GF-D8 (cell line): ENCODE data around the gene TXNDC16.
"Not testable (repeated sequence)": the region's sequence is repeated elsewhere in the genome, so short reads cannot be mapped to it uniquely, and the experiment has no call there.

ENCODE experiments used
- DNase-seq: peaks from one replicate; lab custom pipeline; 2025; lab: John Stamatoyannopoulos, UW

Gene TXNDC16

DNA sequence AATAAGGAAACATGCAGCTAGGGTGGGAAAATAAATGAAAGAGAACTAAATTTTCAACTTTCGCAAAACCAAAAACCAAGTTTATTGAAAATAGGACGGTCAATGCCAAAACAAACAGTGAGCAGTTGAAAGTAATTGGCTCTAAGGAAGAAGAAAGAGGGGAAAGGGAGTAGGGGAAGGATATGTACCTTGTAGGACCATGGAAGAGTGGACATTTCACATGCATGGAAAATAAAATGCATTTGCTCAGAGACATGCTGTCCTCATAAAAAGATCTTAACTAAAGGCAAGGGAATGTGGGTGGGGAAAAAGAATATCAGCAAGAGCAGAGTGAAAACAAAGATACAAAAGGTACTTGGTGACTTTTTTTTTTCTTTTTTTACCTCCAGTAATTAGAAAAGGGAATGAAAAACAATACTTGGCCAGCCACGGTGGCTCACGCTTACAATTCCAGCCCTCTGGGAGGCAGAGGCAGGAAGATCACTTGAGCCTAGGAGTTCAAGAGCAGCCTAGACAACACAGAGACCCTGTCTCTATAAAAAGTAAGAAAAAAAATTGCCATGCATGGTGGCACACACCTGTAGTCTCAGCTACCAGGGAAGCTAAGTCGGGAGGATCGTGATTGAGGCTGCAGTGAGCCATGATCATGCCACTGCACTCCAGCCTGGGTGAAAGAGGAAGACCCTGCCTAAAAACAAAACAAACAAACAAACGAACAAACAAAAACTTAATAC, 6.6 kb downstream of the TXNDC16 start:
- DNase-seq, result no peak

GRCh38 chr14:52538623-52539022, 13.7 kb downstream of the TXNDC16 start:
- no peak for DNase-seq

GRCh38 chr14:52536269-52536668, 16.0 kb downstream of the TXNDC16 start:
- no peak for DNase-seq

GRCh38 chr14:52531481-52531880, 20.8 kb downstream of the TXNDC16 start:
- DNase-seq, result no peak

DNA sequence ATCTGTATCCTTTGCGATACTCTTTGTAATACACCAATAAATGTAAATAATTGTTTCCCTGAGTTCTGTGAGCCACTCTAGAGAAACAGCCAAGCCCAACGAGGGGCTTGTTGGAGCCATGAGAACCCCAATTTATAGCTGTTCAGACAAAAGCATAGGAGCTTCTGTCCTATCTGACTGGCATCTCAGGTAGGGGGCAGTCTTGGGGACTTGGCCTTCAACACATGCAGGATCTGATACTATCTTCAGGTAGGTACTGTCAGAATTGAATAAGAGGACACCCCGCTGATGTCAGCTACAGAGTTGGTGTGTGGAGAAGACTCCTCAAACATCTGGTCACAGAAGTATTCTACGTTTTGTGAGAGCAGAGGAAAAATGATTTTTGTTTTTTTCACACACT, 25.3 kb downstream of the TXNDC16 start:
- DNase-seq, result no peak

DNA sequence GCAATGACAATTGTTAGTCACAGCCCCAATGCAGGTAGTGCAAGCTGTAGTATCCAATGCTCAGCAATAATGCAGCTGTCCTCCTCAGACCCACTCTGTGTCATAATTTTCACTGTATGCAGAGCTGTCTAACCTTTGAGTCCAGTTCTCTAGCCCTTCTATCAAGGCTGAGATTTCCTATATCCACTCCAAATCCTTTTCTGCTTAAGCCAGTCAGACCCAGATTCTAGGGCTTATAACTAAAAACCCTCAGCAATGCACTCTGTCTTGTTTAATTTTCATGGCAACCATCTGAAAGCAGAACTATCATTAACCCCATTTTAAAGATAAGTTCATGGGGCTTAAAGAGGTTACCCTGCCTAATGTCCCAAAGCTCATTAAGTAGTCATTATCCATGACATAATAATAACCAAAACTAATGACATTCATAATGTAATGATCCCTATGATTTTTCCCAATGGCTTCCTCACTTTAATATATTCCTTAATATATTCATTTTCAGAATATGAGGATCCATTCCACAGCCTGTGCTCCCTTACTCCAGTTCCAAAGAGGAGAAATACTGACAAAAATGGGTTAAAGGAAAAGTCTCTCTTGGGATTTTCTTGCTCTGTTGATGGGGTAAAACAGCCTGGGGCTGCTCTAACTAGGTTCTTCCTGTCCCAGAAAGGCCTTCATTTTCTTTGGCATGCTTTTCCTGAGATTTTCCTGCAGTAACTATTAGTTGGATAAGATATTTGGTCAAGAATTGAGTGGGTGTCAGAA, 29.5 kb downstream of the TXNDC16 start:
- no peak for DNase-seq

GRCh38 chr14:52522033-52522432, 30.3 kb downstream of the TXNDC16 start:
- no peak for DNase-seq

- DNase-seq, result no peak
These were observed 38.1 kb downstream of the TXNDC16 start for GRCh38 chr14:52514046-52514811.

- no peak for DNase-seq
These were observed 39.1 kb downstream of the TXNDC16 start for GRCh38 chr14:52513249-52513648.

DNA sequence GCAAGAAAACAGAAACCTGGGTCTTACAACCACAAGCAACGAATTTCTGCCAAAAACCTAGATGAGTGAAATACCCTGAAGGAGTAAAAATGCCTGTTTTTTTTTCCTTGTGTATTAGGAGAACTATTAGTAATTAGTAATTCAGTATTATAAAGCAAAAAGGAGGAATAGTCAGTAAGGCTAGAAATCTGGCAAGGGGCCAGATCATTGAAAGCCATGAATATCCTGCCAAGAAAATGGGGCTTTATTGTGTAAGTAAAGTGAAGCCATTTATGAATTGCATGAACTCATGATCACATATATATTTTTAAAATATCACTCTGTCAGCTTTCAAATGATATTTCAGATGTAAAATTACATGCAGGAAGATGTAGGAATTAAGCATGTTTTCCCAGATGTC, 57.9 kb downstream of the TXNDC16 start:
- DNase-seq, result no peak

DNA sequence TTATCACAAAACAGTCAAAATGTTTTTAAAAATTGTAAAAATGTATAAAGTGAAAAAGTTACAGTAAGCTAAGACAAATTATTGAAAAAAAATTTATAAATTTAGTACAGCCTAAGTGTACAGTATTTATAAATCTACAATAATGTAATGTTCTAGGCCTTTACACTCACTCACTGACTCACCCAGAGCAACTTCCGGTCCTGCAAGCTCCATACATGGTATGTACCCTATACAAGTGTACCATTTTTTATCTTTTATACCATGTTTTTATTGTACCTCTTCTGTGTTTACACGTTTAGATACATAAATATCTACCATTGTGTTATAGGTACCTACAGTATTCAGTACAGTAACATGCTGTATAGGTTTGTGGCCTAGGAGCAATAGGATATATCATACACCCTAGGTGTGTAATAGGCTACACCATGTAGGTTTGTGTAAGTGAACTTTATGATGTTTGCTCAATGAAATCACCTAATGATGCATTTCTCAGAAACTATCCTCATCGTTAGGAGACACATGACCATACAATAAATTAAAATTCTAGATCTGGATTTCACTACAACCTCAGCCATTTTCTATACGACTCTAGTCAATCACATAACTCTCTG, 66.8 kb downstream of the TXNDC16 start:
- no peak for DNase-seq

- no peak for DNase-seq
These were observed 70.4 kb downstream of the TXNDC16 start for GRCh38 chr14:52481864-52482263.

- DNase-seq, result no peak
These were observed 78.7 kb downstream of the TXNDC16 start for GRCh38 chr14:52473557-52473956.

- DNase-seq, result no peak
These were observed 79.6 kb downstream of the TXNDC16 start for GRCh38 chr14:52472728-52473127.

DNA sequence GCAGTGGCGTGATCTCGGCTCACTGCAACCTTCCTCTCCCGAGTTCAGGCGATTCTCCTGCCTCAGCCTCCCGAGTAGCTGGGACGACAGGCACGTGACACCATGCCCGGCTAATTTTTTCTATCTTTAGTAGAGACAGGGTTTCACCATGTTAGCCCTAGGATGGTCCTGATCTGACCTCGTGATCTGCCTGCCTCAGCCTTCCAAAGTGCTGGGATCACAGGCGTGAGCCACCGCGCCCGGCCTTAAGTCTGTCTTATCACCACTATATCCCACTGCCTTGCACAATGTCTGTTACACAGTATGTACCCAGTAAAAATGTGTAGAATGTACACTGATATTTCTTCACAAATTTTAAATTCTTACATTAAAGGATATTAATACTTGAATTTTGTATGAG, 80.1 kb downstream of the TXNDC16 start:
- DNase-seq, result not testable (repeated sequence)

GRCh38 chr14:52467515-52468266, 84.6 kb downstream of the TXNDC16 start:
- DNase-seq, result no peak

GRCh38 chr14:52464175-52464574, 88.1 kb downstream of the TXNDC16 start:
- DNase-seq, result no peak

GRCh38 chr14:52463375-52463774, 88.9 kb downstream of the TXNDC16 start:
- no peak for DNase-seq

DNA sequence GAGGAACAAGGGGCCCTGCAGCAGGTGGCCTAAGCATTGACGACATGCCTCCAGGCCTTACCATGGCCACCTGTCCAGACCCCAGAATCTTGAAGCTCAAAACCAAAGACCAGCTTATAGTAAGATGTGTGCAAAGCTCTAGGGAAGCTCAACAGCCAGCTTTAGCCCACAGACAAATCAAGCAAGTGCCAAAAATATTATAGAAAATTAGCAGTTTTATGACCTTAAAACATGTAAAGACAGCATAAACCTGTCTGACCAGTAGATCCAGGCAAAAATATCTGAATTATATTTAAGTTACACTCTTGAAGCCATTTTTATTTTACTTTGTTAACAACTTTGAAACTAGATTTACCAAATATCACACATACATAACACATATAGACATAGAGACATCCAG, 90.6 kb downstream of the TXNDC16 start:
- no peak for DNase-seq

DNA sequence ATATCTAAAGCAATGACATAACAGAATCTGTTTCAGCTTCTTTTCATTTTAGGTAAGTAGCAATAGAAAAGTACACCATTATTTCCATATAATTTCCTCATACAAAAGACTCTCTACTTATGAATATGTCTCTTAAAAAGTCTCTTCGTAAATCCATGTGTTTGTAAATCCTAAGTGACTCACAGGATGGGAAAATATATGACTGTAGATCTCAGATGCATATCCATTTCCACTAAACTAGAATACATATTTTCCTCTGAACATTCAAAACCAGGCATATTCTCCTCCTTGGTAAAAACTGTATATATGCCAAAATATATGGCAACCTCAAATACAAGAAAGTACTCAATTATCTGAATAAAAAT, 93.6 kb downstream of the TXNDC16 start:
- DNase-seq, result no peak

DNA sequence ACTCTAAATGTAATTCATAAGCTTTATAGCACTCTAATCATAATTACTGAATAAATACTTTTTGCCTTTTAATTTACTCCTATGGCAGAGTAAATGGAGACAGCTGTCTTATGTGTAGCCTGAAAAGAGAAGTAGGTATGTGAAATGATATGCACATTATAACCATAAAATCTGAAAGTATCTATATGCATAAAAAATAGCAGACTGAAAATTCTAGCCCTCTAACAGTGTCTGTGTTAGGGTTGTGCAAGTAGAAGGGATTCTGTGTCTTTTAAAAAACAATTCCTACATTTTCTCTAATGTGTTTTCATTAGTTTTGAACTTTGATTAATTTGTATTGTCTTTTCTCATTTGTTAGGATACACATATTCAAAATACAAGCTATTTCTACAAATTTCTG, 94.9 kb downstream of the TXNDC16 start:
- DNase-seq, result no peak
